Measurements from ENCODE around the gene ZBTB34.

The ZBTB34 gene

DNA sequence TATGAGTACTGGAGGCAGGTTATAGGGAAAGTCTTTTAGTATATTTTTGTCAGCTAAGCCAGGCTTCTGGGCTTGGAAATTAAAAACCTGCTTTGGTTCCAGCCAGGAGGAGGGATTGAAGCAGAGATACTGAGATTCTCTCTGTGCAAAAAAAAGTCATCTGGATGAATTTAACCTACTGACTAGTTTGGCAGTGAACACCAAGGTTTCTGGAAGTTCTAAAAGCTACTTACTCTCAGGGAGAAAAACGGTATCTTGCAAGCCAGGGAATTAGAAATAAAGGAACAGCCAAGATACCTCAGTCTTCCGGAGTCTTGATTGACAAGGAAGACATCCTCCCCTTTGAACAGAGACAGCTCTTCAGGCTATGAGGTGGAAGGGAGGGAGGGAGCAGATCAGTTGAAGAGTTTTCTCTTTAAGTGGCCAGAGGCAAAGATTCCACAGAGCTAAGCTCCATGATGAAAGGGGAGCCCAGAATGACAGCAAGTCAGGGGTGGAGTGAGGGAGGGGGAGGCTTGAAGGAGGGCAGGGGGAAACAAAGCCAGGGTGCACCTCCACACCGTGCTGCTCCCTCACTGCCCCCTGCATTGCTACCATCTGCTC is 8.3 kb upstream of the ZBTB34 start:
- no peak overlapping the region for H3K4me3 ChIP-seq (replicated peaks; ENCODE audit: low read depth, low read length)
- TF ChIP-seq, protein P1, sequence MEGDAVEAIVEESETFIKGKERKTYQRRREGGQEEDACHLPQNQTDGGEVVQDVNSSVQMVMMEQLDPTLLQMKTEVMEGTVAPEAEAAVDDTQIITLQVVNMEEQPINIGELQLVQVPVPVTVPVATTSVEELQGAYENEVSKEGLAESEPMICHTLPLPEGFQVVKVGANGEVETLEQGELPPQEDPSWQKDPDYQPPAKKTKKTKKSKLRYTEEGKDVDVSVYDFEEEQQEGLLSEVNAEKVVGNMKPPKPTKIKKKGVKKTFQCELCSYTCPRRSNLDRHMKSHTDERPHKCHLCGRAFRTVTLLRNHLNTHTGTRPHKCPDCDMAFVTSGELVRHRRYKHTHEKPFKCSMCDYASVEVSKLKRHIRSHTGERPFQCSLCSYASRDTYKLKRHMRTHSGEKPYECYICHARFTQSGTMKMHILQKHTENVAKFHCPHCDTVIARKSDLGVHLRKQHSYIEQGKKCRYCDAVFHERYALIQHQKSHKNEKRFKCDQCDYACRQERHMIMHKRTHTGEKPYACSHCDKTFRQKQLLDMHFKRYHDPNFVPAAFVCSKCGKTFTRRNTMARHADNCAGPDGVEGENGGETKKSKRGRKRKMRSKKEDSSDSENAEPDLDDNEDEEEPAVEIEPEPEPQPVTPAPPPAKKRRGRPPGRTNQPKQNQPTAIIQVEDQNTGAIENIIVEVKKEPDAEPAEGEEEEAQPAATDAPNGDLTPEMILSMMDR (IDR thresholded peaks at IDR 0.05; ENCODE audit: low read depth, low read length, missing control alignments): no peak
- no peak for DNase-seq (ENCODE audit: extremely low read depth, low read depth)

DNA sequence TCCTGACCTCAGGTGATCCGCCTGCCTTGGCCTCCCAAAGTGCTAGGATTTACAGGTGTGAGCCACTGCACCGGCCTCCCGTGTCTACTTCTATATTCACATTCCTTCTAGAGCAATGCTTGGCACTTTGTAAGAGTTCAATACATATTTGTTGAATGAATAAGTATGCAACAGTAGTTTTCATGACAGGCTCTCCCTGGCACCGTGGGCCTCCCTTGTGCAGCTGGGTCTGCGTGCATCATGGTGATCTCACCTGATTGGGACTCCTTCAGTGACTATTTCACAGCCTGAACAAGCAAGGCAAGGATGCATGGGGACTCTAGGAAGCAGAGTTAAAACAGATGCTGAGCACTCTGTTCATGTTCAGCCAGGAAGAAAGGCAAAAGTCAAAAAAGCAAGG is 6.8 kb upstream of the ZBTB34 start:
- TF ChIP-seq, protein P1 (IDR thresholded peaks at IDR 0.05; ENCODE audit: low read depth, low read length, missing control alignments): no peak
- H3K4me3 ChIP-seq (replicated peaks; ENCODE audit: low read depth, low read length): no peak overlapping the region
- no peak for DNase-seq (ENCODE audit: extremely low read depth, low read depth)

DNA sequence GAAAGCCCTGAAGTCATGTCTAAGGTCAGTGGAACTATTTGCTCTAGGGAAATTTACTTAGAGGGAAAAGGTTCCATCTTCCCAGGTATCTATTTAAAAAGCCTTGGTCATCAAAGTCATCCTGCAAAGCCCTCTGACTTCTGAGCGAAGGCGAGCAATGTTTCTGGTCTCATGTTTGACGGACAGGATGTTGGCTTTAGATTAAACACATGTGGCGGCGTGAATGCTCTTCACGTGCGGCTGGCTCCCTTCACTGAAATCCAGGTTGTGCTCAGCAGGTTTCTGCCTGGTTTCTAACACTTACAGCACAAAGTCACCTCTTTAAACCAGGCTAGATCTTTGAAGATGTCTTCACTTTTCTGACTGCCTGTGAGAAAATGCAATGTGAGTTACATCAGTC is 5.7 kb upstream of the ZBTB34 start:
- TF ChIP-seq, protein P1 (IDR thresholded peaks at IDR 0.05; ENCODE audit: low read depth, low read length, missing control alignments): no peak
- no peak for DNase-seq (ENCODE audit: extremely low read depth, low read depth)
- H3K4me3 ChIP-seq (replicated peaks; ENCODE audit: low read depth, low read length): no peak overlapping the region

DNA sequence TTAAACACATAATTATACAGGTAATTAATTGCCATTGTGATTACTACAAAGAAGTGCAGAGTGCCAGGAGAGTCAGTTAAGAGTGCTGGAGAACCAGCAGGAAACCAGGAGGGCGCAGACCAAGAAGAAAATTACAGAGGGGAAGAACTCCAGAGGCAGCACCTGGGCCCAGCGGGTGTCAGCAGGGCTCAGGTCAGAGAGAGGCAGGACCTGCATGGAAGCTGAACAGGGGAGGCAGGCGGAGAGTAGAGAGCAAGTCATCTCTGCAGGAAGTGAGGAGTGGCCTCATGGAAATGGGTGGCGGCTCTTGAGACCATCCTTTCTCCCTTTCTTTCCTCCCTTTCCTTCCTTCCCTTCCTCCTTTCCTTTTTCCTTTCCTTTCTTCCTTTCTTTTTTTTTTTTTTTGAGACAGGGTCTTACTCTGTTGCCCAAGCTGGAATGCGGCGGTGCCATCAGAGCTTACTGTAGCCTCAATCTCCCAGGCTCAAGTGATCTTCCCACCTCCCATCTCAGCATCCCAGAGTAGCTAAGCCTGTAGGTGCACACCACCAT is 4.0 kb upstream of the ZBTB34 start:
- no peak overlapping the region for H3K4me3 ChIP-seq (replicated peaks; ENCODE audit: low read depth, low read length)
- TF ChIP-seq, protein P1 (IDR thresholded peaks at IDR 0.05; ENCODE audit: low read depth, low read length, missing control alignments): no peak
- no peak for DNase-seq (ENCODE audit: extremely low read depth, low read depth)

DNA sequence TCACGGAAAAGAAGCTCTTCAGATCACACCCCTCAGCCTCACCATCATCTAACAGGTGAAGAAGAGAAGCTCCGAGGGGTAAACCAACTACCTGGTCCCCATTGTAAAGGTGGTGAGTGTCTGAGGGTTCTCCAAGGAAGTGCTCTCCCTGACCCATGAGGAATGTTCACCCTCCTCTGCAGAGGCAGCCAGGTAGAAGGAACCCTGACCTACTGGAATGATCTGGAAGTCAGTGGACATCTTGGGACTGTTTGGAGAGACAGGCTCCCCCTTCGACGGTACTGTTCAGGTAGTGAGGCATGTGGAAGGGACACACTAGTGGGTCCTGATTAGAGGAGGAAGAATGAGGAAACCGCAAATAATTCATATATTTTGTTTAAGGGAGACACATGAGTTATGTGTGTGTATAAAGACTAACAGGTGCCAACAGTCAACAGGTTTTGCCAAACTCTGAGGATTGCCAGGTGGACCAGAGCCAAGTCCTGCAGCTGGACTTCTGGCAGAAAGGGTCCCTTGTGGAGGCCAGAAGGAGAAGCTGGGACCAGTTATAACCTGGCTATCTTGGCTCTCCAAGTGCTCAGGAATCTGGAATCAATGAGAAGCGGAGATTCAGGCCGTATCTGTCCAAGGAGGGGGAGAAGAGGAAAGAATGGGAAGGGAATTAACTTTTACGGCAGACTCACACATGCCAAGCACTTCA is 3.0 kb upstream of the ZBTB34 start:
- H3K4me3 ChIP-seq (replicated peaks; ENCODE audit: low read depth, low read length): no peak overlapping the region
- TF ChIP-seq, protein P1 (IDR thresholded peaks at IDR 0.05; ENCODE audit: low read depth, low read length, missing control alignments): no peak

DNA sequence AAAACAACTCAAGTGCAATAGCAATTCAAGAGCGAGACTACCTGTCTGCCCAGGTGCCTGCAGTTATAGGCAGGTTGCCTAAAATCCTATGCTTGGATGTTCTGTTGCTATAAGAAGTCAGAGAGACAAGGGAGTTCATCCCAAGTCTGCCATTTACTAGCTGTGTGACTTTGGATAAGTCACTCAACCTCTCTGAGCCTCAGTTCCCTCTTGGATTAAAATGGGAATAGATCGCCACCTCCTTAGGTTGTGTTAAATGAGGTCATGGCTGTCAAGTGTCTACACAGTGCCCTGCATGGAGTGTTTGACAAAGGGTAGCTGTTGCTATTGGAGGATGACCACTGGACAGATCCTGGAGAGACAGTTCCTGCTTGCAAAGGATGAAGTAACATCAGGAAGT is 1.3 kb upstream of the ZBTB34 start:
- H3K4me3 ChIP-seq (replicated peaks; ENCODE audit: low read depth, low read length): no peak overlapping the region
- TF ChIP-seq, protein P1 (IDR thresholded peaks at IDR 0.05; ENCODE audit: low read depth, low read length, missing control alignments): no peak
- DNase-seq (ENCODE audit: extremely low read depth, low read depth): no peak

More for the DNA sequence above, 3.0 kb upstream of the ZBTB34 start:
- no peak for DNase-seq (ENCODE audit: extremely low read depth, low read depth)

Measured in HFF-Myc (cell line).